Lower lobe of right lung (tissue), 2 donors: ENCODE measurements around the gene DLGAP1. TPM values are rescaled to one million over a fixed set of nuclear protein-coding genes. Genes with fewer than 3 reads are reported as not detected.

Experiments
- ATAC-seq, 2 donors: fragments of 200-7000 bp; cut with Tn5 transposase; one replicate each; pipeline ENCODE4 v1.9.1; 2020 to 2022; ENCODE audit warnings: mild to moderate bottlenecking in 2 of 2, moderate library complexity in 2 of 2
- DNase-seq: peaks from one replicate; pipeline ENCODE4 v3.0.0-alpha.2; 2020
- H3K27ac ChIP-seq: fragments of 200-600 bp; one replicate; pipeline ENCODE4 v1.8.0; 2022
- H3K27me3 ChIP-seq: fragments of 200-600 bp; one replicate; pipeline ENCODE4 v1.8.0; 2022; ENCODE audit warnings: low read depth
- H3K36me3 ChIP-seq: fragments of 200-600 bp; one replicate; pipeline ENCODE4 v1.8.0; 2022; ENCODE audit warnings: mild to moderate bottlenecking
- H3K4me1 ChIP-seq: fragments of 200-600 bp; one replicate; pipeline ENCODE4 v1.8.0; 2022
- H3K4me3 ChIP-seq: fragments of 200-600 bp; one replicate; pipeline ENCODE4 v1.8.0; 2022; ENCODE audit warnings: mild to moderate bottlenecking
- H3K9me3 ChIP-seq: fragments of 200-600 bp; one replicate; pipeline ENCODE4 v1.8.0; 2022
- CTCF ChIP-seq: fragments of 200-600 bp; IDR thresholded peaks from one replicate; pipeline ENCODE4 v1.8.0; 2022; ENCODE audit warnings: antibody characterized with exemption, mild to moderate bottlenecking
- intact Hi-C: fragments of 100-400 bp; cut with DNase I; formaldehyde crosslinking; loops from one replicate; pipeline ENCODE4 v1.11.0; 2022
- total RNA-seq: library from RNA; stranded (reverse); fragmentation: NEBNext Ultra II Directional; extraction: Animal tissue kit (Norgen Biotek cat#: 25700); gene quantifications from one replicate; pipeline ENCODE4 v1.2.1, GENCODE V29; 2021
- donor health status: DM: no; HTN: yes; CAD: no; lungs with severe emphysema.

Gene DLGAP1
- total RNA-seq, 1 donor from 2014 or later: 3.8 TPM

DNA sequence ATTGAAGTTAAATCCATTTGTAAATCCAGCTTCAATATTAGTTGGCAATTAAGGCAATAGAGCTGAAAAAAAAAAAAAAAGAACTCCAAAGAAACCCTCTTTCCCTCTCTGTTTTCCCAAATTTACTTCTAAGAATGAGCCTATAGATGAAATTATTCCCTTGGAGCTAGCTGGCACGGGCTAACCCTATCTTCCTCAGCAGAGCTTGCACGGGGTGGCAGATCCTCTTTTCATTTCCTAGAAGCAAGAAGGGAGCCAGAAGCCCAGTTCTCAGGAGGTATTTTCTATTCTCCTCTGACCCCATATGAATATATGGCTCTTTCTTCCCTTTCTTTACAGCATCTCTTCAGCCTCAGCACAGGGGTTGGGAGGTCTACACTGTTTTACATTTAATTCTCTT, 579.1 kb downstream of the DLGAP1 start:
- intact Hi-C loops: loop anchor here (10.0 kb wide), 1 partner anchor 51 kb away; no protein-coding TSS in a partner anchor

DNA sequence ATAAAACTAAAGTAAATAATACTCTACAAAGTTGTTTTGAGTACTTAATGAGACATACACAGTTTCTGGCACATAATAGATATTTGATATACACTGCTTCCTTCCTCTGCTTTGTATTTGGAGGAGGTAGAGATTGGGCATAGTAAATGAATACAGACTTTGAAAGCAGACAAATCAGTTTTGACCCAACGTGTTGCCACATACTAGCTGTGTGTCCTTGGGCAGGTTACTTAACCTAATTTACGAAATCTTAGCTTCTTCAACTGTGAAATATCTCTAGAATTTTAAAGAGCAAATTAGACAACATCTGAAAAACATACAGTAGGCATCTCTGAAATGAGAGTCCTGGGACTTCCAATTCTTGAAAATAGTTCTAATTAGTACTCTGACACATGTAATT, 579.7 kb downstream of the DLGAP1 start:
- Histone ChIP-seq H3K36me3 (no peaks in the 10 kb centered on the region), H3K9me3 (no peaks in the 10 kb centered on the region), H3K27me3 (no peaks in the 10 kb centered on the region), H3K27ac (no peak overlapping the region), H3K4me1 (peaks cover 16% of the 10 kb centered on the region), H3K4me3 (no peak overlapping the region)
- no peak for TF ChIP-seq CTCF
- no peak for ATAC-seq
- DNase-seq: no peak
- intact Hi-C loops: loop anchor here (10.0 kb wide), 1 partner anchor 51 kb away; no protein-coding TSS in a partner anchor

More for the DNA sequence above, 579.1 kb downstream of the DLGAP1 start:
- no peaks in the 10 kb centered on the region for H3K36me3 ChIP-seq
- H3K27me3 ChIP-seq: no peaks in the 10 kb centered on the region
- no peaks in the 10 kb centered on the region for H3K9me3 ChIP-seq
- no peak overlapping the region for H3K4me3 ChIP-seq
- peaks cover 16% of the 10 kb centered on the region for H3K4me1 ChIP-seq
- no peak for TF ChIP-seq CTCF
- no peak overlapping the region for H3K27ac ChIP-seq
- peak in 1 of 2 donors; percentile 54 for ATAC-seq
- DNase-seq: no peak

GRCh38 chr18:3874581-3874980, 580.5 kb downstream of the DLGAP1 start:
- H3K27me3 ChIP-seq: no peaks in the 10 kb centered on the region
- TF ChIP-seq CTCF: no peak

GRCh38 chr18:3874125-3874524, 581.0 kb downstream of the DLGAP1 start:
- no peak for DNase-seq
- Histone ChIP-seq H3K4me1 (peaks cover 16% of the 10 kb centered on the region), H3K27me3 (no peaks in the 10 kb centered on the region), H3K27ac (no peak overlapping the region), H3K9me3 (no peaks in the 10 kb centered on the region), H3K4me3 (no peak overlapping the region), H3K36me3 (no peaks in the 10 kb centered on the region)
- TF ChIP-seq CTCF: no peak
- no peak for ATAC-seq
- intact Hi-C loops: loop anchor here (10.0 kb wide), 1 partner anchor 49 kb away; no protein-coding TSS in a partner anchor

More at GRCh38 chr18:3874581-3874980, 580.5 kb downstream of the DLGAP1 start:
- DNase-seq (no peak), ATAC-seq (no peak)
- Histone ChIP-seq H3K4me3 (no peak overlapping the region), H3K4me1 (peaks cover 16% of the 10 kb centered on the region), H3K36me3 (no peaks in the 10 kb centered on the region), H3K27ac (no peak overlapping the region), H3K9me3 (no peaks in the 10 kb centered on the region)
- intact Hi-C loops: loop anchor here (10.0 kb wide), 1 partner anchor 50 kb away; no protein-coding TSS in a partner anchor

DNA sequence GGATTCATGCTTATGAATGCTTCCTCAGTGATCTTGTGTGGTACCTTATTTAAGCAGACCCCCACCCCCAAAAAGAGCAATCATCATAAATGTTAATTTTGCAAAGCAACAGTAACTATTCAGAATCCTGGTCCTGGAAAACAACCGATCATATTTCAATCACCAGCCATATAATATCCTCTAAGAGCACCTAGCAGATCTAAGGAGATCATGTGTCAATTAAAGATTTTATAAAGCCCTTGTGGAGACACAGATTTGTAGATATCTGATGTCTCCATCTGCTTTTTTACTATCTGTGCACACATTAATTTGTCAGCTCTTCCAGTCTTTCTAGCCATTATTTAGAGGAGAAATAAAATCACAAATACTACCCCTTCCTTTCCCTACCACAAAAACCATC, 581.4 kb downstream of the DLGAP1 start:
- no peaks in the 10 kb centered on the region for H3K36me3 ChIP-seq
- H3K4me1 ChIP-seq: peaks cover 16% of the 10 kb centered on the region
- no peak overlapping the region for H3K4me3 ChIP-seq
- H3K9me3 ChIP-seq: no peaks in the 10 kb centered on the region
- ATAC-seq: no peak
- H3K27me3 ChIP-seq: no peaks in the 10 kb centered on the region
- no peak for TF ChIP-seq CTCF
- intact Hi-C loops: loop anchor here (10.0 kb wide), 1 partner anchor 49 kb away; no protein-coding TSS in a partner anchor
- H3K27ac ChIP-seq: no peak overlapping the region
- DNase-seq: no peak
